Psoas muscle (tissue), 8 donors: Measurements from ENCODE around the gene ARHGEF10L. TPM values are rescaled to one million over a fixed set of nuclear protein-coding genes. Genes with fewer than 3 reads are reported as not detected.

Source experiments
- ATAC-seq, 4 donors: fragments of 200-7000 bp; cut with Tn5 transposase; one replicate each; pipeline ENCODE4 v1.9.1; 2020; ENCODE audit warnings: moderate library complexity in 3 of 4, mild to moderate bottlenecking in 2 of 4
- DNase-seq, 2 donors: peaks; one replicate each; pipeline ENCODE4 v3.0.0-alpha.2; 2020
- H3K27ac ChIP-seq: fragments of 200-600 bp; one replicate; pipeline ENCODE4 v1.8.0; 2022
- H3K27me3 ChIP-seq, 3 donors: fragments of 200-600 bp in 1 of 3; one replicate each; pipeline versions ENCODE4 v1.6.1 to v1.8.0; 2013 to 2022; ENCODE audit warnings: low read length in 2 of 3, mild to moderate bottlenecking in 2 of 3, moderate library complexity in 1 of 3; ENCODE audit not compliant: insufficient read depth in 3 of 3
- H3K36me3 ChIP-seq, 2 donors: fragments of 200-600 bp in 1 of 2; one replicate each; pipeline versions ENCODE4 v1.6.1 to v1.8.0; 2013 to 2022; ENCODE audit warnings: low read depth in 1 of 2, mild to moderate bottlenecking in 1 of 2, moderate library complexity in 1 of 2; ENCODE audit not compliant: insufficient read depth in 1 of 2
- H3K4me1 ChIP-seq: fragments of 200-600 bp; one replicate; pipeline ENCODE4 v1.8.0; 2022
- H3K4me3 ChIP-seq: fragments of 200-600 bp; one replicate; pipeline ENCODE4 v1.8.0; 2022; ENCODE audit warnings: mild to moderate bottlenecking
- H3K9me3 ChIP-seq: fragments of 200-600 bp; one replicate; pipeline ENCODE4 v1.8.0; 2022
- CTCF ChIP-seq: fragments of 200-600 bp; IDR thresholded peaks from one replicate; pipeline ENCODE4 v1.8.0; 2022; ENCODE audit warnings: antibody characterized with exemption
- WGBS, 3 donors: extraction: QIAGEN DNeasy Blood & Tissue Kit; methylation state at CpG; one replicate each; pipeline versions ENCODE4 v1.1.6 to v1.1.7; 2013; 5-methylcytosine and 5-hydroxymethylcytosine counted together
- intact Hi-C, 2 donors: fragments of 100-400 bp; cut with DNase I; formaldehyde crosslinking; loops; one replicate each; pipeline versions ENCODE4 v1.11.0 to v1.14.2; 2022
- polyA plus RNA-seq, 3 donors: library from polyadenylated mRNA; stranded (reverse); fragments of 200-250 nt; gene quantifications; one replicate each; pipeline ENCODE4 v1.2.3, GENCODE V29; 2013
- total RNA-seq, 4 donors: library from RNA; stranded (reverse); fragmentation: NEBNext Ultra II Directional in 2 of 4; extraction: Animal tissue kit (Norgen Biotek cat#: 25700) in 2 of 4; gene quantifications; one replicate each; pipeline versions ENCODE4 v1.2.1 to v1.2.4, GENCODE V29; 2021 to 2023
- donor health status: healthy with polysubstance abuse.
- donor health status: DM: no; HTN: no; CAD: no; lungs with moderate emphysema.
- donor health status: Bipolar disorder and iron deficiency.
- donor health status: healthy.
- donor health status: DM: yes; HTN: yes; CAD: no.
- donor health status: DM: no; HTN: no; CAD: no.
- donor health status: DM: no; HTN: no; CAD: no.
- donor health status: DM: yes; HTN: yes; CAD: no.

ARHGEF10L gene
- total and polyA plus RNA-seq, 7 donors: 18.8 to 108 (median 37.1) TPM

- ATAC-seq: no peak
- TF ChIP-seq CTCF: no peak
- H3K9me3 ChIP-seq: no peaks in the 10 kb centered on the region
- no peaks in the 10 kb centered on the region for H3K4me1 ChIP-seq
- 76 to 86% (median 84%) methylated on average over 6 of the region's 6 CpGs for WGBS, 3 donors
- DNase-seq: no peak
- intact Hi-C loops: no loop called here
- no peaks in the 10 kb centered on the region for H3K27me3 ChIP-seq
- no peak overlapping the region for H3K27ac ChIP-seq
- no peak overlapping the region for H3K4me3 ChIP-seq
- H3K36me3 ChIP-seq: peaks cover 0 to 74% of the 10 kb centered on the region in 2 donors
These were observed 119.3 kb downstream of the ARHGEF10L start for GRCh38 chr1:17658837-17659236.

GRCh38 chr1:17661546-17662157 is 122.2 kb downstream of the ARHGEF10L start:
- no peaks in the 10 kb centered on the region for H3K27me3 ChIP-seq
- no peak overlapping the region for H3K27ac ChIP-seq
- peaks cover 3 to 78% of the 10 kb centered on the region in 2 donors for H3K36me3 ChIP-seq
- no peak overlapping the region for H3K4me3 ChIP-seq
- TF ChIP-seq CTCF: peak; percentile 76
- 55 to 59% (median 58%) methylated on average over 15 of the region's 15 CpGs for WGBS, 3 donors
- H3K9me3 ChIP-seq: no peaks in the 10 kb centered on the region
- intact Hi-C loops: loop anchor here in 1 of 2 donors (5.0 to 10.0 kb wide), 4 partner anchors 81 to 913 kb away; no protein-coding TSS in a partner anchor
- no peaks in the 10 kb centered on the region for H3K4me1 ChIP-seq
- peak; percentile 64 to 69 (median 66) for ATAC-seq
- peak; percentile 61 to 81 for DNase-seq

- Histone ChIP-seq H3K4me3 (no peak overlapping the region), H3K27ac (no peak overlapping the region), H3K36me3 (peaks cover 3 to 72% of the 10 kb centered on the region in 2 donors), H3K9me3 (no peaks in the 10 kb centered on the region), H3K4me1 (no peaks in the 10 kb centered on the region), H3K27me3 (no peaks in the 10 kb centered on the region)
- no peak for TF ChIP-seq CTCF
- 91 to 93% (median 92%) methylated on average over 10 of the region's 10 CpGs for WGBS, 3 donors
- ATAC-seq (no peak), DNase-seq (no peak)
- intact Hi-C loops: loop anchor here in 1 of 2 donors (5.0 to 10.0 kb wide), 4 partner anchors 80 to 913 kb away; no protein-coding TSS in a partner anchor
These were observed 122.8 kb downstream of the ARHGEF10L start for GRCh38 chr1:17662296-17662695.

GRCh38 chr1:17662786-17663185 is 123.3 kb downstream of the ARHGEF10L start:
- no peak for ATAC-seq
- intact Hi-C loops: loop anchor here in 1 of 2 donors (5.0 to 10.0 kb wide), 4 partner anchors 80 to 912 kb away; no protein-coding TSS in a partner anchor
- TF ChIP-seq CTCF: no peak
- DNase-seq: no peak
- no peak overlapping the region for H3K4me3 ChIP-seq
- H3K36me3 ChIP-seq: peaks cover 3 to 67% of the 10 kb centered on the region in 2 donors
- no peaks in the 10 kb centered on the region for H3K9me3 ChIP-seq
- 61 to 75% (median 68%) methylated on average over 9 of the region's 9 CpGs for WGBS, 3 donors
- no peaks in the 10 kb centered on the region for H3K27me3 ChIP-seq
- H3K27ac ChIP-seq: no peak overlapping the region
- H3K4me1 ChIP-seq: no peaks in the 10 kb centered on the region
